Right lung (tissue), 5 donors: ENCODE data around the gene DPY19L1. TPM values are rescaled to one million over a fixed set of nuclear protein-coding genes. Genes with fewer than 3 reads are reported as not detected.
"Not testable (repeated sequence)": the region's sequence is repeated elsewhere in the genome, so short reads cannot be mapped to it uniquely, and the experiment has no call there.

Experiments
- DNase-seq, 2 donors: peaks; one replicate each; pipeline ENCODE4 v3.0.0-alpha.2; 2013
- polyA plus RNA-seq, 5 donors: library from polyadenylated mRNA; unstranded; fragments of 120-200 nt; gene quantifications; one replicate each; pipeline versions ENCODE4 v1.2.1 to v1.2.3, GENCODE V29; 2013; ENCODE audit warnings: inconsistent platforms in 1 of 5, low replicate concordance in 1 of 5; ENCODE audit not compliant: insufficient read length in 5 of 5, insufficient read depth in 1 of 5

DPY19L1 gene
- polyA plus RNA-seq, 5 donors, result 32.9 to 60.1 (median 48.9) TPM

DNA sequence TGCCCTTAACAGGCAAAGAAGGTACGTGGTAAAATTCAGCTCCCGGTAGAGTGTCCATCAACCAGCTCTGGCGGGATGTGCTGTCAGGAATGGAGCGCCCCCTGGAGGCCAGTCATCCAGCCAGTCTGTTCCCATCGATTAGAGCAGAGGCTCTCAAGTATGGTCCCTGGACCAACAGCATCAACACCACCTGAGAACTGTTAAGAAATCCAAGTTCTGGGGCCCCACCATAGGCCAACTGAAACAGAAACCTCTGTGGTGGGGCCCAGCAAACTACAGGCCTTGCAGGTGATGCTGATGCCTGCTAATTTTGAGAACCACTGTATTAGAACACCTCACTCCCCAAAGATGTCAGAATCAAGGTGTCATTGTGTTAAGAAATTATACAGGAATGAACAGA, 109.2 kb downstream of the DPY19L1 start:
- DNase-seq, result peak; percentile 3 to 6

DNA sequence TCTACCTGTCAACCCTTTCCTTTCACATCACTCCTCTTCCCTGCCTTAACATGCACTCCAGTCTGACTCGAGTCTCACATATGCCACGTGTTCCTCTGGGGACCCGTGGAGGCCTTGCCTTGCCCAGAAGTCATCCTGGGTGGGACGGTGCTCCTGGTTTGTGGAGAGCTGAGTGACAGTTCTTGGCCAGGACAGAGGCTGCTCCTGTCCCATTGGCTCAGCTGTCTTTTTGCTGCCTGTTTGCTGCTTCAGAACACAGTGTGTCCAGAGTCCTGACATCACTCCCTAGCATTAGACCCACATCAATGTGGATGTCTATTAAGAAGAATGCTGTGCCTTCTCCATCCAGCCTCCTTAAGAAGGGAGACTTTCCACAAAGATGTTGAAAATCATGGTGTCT, 116.8 kb downstream of the DPY19L1 start:
- not testable (repeated sequence) for DNase-seq

- not testable (repeated sequence) for DNase-seq
Observed at GRCh38 chr7:34919038-34919437, 118.2 kb downstream of the DPY19L1 start.

DNA sequence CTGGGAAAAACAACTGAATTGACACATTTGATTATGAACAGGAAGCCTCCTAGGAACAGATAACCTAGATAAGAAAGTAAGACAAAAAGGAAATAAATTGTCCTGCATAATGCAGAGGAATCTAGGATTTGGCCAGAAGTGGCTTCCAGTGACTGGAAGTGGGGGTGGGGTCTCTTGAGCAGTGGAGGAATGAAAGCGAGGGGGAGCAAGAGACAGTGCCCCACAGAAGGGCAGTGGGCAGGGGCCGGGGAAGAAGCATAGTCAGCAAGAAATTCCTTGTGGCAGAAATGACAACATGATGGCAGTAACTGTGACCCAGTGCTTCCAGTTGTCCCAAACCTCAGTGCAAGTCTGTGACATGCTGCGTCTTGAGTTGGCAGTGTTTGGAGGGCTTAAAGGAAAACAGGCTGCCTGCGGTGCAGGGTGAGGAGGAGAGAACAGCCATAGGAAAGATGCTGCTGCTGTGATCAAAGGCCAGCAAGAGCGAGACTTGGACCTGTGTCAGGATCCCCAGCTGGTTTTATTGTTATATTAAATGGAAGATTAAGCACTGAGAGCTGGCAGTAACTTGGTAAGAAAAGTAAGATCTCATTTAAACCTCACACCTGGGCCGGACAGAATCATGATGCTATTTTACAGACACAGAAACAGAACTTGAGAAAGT, 119.0 kb downstream of the DPY19L1 start:
- not testable (repeated sequence) for DNase-seq

GRCh38 chr7:34917515-34917914, 119.8 kb downstream of the DPY19L1 start:
- DNase-seq, result not testable (repeated sequence)

DNA sequence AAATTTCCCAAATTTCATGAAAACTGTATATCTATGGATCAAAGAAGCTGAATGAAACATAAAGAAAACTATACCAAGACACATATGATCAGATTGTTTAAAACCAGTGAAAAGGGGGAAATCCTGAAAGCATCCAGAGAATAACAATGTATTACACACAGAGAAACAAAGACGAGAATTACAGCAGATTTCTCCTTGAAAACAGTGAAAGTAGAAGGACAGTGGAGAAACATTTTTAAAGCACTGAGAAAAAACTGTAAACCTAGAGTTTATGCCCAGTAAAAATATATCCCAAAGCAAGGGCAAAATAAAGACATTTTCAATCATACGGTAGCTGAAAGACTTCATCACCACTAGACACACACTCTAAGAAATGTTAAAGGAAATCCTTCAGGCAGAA, 121.0 kb downstream of the DPY19L1 start:
- DNase-seq, result no peak

DNA sequence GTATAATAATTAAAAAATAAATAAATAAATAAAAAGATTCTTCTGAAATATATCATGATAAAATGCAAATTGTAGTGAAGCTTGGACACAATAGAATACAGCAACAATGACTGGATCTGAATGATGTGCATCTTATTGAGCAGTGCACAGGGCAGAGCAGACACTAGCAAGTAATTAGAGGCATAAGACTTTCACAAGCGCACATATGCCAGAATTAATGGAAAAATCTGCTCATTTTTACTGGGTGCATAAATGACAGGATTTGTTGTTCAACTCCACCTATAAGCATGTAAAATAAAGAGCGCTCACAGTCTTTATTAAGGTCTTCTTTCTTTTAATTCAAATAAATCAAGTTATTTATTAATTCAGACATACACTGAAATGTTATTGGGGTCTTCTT, 125.0 kb downstream of the DPY19L1 start:
- DNase-seq, result no peak

- DNase-seq, result not testable (repeated sequence)
Observed at GRCh38 chr7:34906266-34906850, 130.9 kb downstream of the DPY19L1 start.

- no peak for DNase-seq
Observed at GRCh38 chr7:34904987-34905386, 132.3 kb downstream of the DPY19L1 start.

DNA sequence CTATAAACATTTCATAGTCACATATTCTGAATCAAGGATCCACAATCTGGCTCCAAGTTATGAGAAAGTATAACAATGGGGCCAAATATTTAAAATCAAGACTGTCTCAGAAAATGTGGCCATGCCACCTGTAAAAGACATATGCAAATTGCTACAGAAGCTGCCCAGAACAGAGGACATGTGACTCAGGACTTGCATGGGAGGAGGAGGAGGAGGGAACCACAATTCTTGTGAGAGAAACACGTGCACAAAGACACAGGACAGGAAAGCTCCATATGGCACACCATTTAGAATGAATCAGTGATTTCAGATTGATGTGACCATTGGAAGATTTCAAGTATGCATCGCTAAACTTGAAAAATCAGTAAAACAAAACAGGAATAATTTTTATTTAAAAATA, 133.4 kb downstream of the DPY19L1 start:
- DNase-seq, result not testable (repeated sequence)

DNA sequence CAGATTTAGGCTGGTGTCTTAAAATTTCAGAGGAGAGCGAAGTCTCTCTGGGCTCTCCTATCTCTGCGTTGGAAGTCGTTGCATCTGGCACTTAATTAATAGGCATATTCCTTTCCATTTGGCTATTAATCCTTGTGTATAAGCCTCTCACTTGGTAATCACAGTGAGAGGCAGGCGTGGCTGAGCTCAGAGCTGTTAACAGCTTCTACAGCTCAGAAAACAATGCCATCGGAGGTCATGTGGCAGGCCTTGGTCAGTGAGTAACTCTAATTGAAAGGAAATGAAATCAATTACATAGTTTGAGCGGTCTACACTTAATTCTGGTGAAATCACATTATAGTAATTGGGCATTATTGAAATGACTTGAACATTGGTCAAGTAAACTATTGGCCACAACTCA, 135.1 kb downstream of the DPY19L1 start:
- no peak for DNase-seq

GRCh38 chr7:34900891-34901513, 136.3 kb downstream of the DPY19L1 start:
- DNase-seq, result no peak

- no peak for DNase-seq
Observed at GRCh38 chr7:34895202-34895601, 142.1 kb downstream of the DPY19L1 start.

DNA sequence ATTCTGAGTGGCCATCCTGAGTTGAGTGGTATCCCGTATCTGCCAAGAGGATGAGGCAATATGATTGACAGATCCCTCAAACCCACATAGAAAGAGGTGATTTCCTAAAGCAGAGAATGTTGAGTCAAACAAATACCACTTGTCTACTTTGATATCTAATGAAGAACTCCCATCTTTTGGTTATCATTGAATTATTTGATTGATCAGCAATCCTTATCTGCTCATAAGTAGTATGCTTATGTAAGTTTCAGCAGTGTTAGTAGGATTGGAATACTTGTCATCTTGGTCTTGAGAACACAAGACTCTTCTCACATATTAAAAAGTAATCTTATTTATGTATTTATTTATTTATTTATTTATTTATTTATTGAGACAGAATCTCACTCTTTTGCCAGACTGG, 147.3 kb downstream of the DPY19L1 start:
- no peak for DNase-seq

GRCh38 chr7:34886856-34887255, 150.4 kb downstream of the DPY19L1 start:
- DNase-seq, result no peak

DNA sequence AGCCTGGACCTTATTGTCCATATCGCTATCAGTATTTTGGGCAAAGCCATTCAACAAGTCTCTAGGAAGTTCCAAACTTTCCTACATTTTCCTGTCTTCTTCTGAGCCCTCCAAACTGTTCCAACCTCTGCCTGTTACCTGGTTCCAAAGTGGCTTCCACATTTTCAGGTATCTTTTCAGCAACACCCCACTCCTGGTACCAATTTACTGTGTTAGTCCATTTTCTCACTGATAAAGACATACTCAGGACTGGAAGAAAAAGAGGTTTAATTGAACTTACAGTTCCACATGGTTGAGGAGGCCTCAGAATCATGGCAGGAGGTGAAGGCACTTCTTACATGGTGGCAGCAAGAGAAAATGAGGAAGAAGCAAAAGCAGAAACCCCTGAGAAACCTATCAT, 153.4 kb downstream of the DPY19L1 start:
- DNase-seq, result not testable (repeated sequence)

GRCh38 chr7:34879871-34880270, 157.4 kb downstream of the DPY19L1 start:
- DNase-seq, result no peak

GRCh38 chr7:34878944-34879735, 158.1 kb downstream of the DPY19L1 start:
- peak; percentile 34 to 50 for DNase-seq
